Measurements from ENCODE around the gene TKFC.

Gene TKFC

DNA sequence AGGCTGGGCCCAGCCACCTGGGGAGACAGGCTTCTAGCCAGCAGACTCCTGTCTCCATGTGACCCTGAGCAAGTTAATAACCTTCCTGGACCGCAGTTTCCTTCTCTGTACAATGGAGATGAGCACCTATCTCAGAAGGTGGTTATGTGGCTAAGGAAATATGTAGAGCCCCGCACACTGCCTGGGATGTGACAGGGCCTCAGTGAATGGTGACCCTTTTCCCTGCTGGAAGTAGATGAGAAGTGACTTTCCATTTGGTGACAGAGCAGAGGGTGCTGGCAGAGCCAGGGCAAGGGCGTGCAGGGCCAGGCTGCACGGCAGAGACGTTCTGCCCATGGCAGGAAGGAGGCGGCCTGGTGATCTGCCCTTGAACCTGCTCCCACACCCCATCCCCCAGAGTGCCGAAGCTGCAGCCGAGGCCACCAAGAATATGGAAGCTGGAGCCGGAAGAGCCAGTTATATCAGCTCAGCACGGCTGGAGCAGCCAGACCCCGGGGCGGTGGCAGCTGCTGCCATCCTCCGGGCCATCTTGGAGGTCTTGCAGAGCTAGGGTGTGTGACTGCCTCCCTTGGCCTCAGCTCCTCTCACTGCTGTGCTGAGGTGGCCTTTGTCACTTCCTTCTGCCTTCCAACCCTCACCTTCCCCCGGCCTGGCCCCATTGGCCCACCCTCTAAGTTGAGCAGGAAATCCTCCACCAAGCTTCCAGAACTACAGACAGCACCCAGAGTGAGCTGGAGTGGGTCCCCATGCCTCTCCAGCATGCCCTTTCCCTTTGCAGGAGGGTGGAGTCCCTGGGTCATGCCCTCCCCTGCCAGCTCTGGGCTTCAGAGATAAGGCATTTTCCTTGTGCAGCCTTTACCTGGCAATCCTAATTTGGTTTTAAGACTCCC, 13.2 kb downstream of the TKFC start:
- DNase-seq: no peak

DNA sequence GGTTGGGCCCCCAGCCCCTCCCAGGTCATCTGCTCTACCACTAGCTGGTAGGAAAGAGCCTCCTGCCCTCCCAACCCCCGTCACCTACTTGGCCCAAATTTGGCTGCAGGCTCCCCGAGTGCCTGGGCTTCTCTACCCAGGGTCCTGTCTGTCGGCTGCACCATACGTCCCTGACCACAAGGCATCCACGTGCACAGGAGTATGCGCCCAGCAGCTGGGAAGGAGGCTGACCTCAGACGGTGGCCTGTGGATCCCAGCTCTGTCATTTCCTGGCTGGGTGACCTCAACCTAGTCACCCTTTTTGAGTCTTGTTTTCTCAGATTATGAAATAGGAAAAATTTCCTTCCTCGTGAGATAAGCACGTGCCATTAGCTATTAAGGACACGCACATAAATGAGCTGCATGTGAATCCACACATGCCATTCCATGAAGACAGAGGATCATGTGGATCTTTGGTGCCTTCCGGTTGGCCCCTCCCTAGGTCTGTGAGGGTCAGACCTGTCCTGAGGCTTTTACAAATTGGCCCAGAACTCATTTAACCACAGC, 15.0 kb downstream of the TKFC start:
- DNase-seq: no peak

DNA sequence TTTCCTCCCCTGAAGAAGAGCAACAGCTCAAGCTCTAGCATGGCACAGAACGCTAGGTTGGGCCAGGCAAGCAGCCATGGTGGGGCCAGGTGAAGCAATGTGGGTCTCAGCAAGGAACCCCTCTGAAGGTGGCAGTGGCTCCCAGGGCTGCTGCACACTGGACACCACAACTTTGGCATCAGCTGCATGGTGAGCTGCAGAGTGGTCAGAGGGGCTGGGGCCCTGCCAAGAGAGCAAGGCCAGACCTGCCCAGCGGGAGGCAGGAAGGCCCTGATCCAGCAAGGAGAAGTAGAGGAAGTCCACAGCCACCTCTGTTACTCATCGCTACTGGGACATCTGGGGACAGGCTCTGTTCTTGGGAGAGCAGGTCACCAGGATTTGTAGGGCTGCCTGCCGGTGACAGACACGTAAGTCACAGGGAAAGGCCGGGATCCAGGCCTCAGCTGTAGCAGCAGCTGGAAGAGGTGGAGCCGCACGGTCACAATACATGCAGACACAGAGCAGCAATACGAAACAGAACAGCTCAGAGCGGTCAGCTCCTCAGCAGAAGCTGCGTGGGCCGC, 16.2 kb downstream of the TKFC start:
- DNase-seq: no peak

DNA sequence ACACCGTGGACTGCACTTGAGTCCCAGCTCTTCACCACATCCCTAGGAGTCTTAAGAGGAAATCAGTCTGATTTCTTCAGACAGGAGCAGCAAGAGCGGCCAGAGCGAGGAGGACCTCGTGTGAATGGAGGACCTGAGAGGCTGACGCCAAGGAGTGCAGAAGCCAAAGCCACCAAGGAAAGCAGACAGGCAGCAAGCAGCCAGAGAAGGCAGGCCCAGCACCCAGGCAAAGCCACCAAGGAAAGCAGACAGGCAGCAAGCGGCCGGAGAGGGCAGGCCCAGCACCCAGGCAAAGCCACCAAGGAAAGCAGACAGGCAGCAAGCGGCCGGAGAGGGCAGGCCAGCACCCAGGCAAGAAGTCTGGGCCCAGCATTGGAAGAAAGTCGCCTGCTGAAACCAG, 16.9 kb downstream of the TKFC start:
- DNase-seq: no peak

DNA sequence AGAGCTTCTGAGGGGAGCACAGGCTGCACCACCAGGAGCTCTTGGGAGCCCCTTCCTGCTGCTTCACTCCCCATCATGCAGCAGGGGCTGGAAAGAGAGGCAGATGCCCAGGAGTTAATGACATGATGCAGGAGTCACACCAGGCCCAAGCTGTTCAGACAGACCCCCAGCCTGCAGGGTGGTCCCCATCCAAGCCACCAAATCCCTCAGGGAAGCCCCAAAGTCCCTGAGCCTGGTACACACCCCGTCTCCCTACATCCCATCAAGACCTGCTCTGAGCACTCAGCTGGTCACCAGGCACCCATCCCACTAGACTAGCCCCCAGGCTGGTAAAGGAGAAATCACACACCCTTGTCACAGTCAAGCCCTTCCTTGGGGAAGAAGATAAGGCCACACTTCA, 17.3 kb downstream of the TKFC start:
- DNase-seq: no peak

DNA sequence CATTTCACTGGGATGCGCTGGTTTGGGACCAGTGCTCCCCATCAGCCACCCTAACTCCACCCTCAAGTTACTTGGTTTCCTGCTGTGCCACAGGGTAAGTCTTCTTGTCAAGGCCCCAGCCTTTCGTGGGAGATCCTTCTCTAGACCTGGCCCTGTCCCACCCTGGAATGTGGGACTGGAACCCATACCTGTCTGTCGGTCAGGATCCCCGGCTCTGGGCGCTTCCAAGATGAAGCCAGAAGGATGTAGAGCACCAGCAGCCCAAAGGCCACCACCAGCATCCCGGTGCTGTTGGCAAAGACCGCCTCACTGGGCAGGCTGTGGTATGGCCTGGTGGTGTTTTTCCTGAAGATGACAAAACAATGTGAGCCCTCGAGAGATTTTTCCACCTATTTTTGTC, 17.8 kb downstream of the TKFC start:
- no peak for DNase-seq

DNA sequence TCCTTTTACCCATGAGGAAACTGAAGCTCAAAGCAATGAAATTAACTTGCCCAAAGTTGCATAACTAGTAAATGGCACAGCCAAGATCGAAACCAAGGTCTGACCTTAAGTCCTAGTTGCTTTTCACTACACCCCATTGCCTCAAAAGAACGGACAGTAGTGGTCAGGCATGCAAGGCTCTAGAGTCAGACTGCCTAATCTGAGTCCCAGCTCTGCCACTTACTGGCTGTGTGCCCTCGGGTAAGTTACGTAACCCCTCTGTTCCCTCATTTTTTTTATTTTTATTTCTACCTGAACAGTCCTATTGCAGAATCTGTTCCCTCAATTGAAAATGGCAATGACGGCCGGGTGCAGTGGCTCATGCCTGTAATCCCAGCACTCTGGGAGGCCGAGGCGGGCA, 19.0 kb downstream of the TKFC start:
- DNase-seq: no peak

DNA sequence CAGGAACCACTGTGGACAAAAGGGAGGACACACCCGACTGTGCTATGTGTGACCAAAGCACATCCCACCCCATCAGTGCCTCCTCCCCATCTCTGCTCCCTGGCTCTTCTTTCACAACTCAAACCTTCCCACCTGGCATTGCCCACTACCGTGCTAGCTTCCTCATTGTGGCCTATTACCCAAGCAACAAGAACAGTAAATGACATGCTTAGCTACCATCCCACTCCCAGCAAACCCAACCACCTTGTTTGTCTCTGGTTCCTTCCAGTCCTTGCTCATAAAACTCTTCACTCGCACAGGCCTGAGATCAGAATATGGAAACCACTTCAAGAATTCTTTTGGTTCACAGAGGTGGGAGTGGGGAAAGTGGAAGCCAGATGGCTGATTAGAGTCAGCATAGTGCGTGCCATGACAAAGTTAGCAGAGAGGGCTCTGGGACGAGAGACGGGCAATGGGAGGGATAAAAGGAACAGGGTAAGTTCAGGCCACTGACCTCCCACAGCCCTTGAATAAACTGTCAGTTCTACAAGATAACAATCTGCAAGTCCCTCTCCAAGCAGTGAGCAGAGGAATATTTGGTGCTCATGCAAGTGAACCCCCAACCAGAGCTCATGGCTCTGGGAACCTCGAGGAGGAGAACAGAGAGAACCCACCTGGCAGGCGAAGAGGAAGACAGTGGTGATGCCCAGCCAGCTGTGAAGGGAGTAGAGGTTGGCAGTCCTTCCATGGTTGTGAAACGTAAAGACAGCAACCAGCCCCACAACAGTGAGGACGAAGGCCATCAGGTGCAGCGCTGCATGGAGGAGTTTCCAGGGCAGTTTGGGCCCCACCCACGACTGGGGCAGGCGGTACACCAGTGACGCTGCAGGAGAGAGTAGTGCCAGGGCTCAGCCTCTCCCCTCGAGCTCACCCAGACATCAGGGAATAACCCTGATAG, 20.4 kb downstream of the TKFC start:
- no peak for DNase-seq

DNA sequence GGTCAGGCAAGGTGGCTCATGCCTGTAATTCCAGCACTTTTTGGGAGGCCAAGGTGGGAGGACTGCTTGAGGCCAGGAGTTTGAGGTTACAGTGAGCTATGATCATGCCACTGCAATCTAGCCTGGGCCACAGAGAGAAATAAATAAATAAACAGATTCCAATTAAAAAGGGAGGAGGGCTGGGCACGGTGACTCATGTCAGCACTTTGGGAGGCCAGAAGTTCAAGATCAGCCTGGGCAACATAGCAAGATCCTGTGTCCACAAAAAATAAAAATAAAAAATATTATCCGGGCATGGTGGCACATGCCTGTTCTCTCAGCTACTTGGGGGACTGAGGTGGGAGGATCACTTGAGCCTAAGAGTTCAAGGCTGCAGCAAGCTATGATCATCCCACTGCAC, 21.2 kb downstream of the TKFC start:
- DNase-seq: no peak

DNA sequence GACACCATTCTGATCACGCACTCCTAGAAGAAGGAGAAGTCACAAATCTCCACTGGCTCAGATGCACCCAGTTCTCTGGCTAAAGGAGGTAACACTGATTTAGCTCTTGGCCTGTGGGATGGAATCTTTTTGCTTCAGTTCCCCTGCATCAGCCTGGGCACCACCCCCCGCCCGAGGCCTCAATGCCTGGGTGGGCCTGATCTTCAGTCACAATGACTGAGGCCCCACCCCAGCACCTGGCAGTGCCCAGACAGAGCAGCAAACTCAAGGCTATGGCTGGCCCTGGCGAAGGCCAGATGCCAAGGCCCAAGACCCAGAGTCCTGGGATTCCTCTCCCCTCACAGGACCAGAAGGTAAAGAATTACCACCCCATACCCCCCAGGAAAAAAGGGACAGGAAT, 23.7 kb downstream of the TKFC start:
- no peak for DNase-seq

DNA sequence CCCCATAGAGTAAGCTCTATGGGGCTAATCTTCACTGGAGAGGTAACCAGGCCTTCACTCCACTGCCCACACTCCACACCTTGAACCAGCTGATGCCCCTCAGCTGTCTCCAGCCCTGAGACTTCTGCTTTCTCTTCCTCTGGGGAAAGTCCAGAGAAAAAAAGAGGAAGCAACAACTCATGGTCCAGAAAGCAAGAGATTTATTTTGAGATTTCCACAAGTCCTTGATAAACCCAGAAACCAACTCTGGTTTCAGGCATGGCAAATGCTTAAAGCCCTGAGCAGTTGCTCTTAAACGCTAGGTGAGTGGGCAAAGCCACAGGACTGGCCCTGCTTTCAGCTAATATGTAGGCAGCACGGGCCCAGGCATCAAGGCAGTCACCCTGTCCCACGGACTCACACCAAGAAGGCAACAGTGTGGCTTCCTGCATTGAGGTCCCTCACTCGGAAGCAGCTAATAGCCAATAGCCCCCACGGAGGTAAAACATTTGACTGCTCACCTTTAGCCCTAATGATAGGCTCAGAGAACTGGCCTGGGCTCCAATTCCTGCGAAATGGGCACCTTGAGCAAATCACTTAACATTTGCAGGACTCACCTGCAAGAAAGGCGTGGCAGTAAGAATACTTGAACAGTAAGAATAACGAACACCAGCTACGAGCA, 24.3 kb downstream of the TKFC start:
- DNase-seq: no peak

DNA sequence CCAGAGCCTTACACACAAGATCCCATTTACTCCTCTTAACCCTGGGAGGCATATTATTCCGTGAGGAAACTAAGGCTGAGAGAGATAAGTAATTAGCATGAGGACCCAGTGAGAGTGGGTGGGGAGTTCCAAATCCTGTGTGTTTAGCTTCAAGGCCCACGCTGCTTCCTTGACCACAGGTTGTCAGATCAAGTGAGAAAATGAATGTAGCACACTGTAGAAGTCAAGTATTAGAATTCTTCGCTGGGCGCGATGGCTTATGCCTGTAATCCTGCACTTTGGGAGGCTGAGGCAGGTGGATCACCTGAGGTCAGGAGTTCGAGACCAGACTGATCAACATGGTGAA, 24.8 kb downstream of the TKFC start:
- no peak for DNase-seq

DNA sequence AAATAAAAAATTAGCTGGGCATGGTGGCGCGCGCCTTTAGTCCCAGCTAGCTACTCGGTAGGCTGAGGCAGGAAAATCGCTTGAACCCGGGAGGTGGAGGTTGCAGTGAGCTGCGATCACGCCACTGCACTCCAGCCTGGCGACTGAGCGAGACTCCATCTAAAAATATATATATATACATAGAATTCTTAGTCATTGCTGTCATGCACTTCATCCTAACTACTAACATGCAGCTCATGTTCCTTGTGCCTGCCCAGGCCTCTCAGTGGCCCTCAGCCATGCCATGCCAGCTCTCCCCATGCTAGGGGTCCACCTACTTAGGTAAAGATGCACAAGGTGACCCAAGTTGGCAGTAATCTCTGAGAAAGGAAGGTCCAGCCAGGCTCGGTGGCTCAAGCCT, 25.5 kb downstream of the TKFC start:
- DNase-seq: no peak

DNA sequence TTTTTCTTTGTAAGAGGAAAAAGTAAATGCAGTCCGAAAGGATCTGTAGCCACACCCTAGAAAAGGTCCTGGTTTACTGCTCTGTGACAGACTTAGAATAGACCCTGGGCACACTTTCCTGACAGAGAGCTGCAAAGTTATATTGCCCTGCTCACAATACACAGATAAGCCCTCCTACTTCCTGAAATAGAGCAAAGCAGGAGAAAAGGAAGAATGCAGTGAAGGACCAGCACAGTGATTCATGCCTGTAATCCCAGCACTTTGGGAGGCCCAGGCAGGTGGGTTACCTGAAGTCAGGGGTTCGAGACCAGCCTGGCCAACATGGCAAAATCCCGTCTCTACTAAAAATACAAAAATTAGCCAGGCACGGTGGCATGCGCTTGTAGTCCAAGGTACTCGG, 26.5 kb downstream of the TKFC start:
- DNase-seq: no peak

DNA sequence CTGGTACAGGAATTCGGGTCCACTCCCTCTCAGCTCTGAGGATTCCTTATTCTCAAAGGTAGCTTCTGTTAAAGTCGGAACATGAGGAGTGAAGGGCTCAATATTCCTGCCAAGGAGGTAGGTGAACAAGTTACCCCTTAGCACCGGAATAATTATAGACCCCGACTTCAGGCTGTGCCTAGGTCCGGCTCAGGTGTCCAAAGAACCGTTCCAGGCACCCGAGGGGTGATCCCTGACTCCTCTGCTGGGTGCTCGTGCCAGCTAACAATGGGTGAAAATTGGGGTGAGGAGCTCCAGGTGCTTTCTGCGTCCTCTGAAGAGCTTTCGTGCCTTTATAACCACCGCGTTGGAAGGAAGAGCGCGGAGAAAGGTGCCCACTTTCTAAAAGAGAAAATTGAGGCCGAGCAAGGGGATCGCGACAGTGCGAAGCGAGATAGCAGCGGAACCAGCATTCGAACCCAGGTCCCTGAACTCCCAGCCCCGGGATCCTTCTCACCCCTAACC, 28.3 kb downstream of the TKFC start:
- DNase-seq: no peak

DNA sequence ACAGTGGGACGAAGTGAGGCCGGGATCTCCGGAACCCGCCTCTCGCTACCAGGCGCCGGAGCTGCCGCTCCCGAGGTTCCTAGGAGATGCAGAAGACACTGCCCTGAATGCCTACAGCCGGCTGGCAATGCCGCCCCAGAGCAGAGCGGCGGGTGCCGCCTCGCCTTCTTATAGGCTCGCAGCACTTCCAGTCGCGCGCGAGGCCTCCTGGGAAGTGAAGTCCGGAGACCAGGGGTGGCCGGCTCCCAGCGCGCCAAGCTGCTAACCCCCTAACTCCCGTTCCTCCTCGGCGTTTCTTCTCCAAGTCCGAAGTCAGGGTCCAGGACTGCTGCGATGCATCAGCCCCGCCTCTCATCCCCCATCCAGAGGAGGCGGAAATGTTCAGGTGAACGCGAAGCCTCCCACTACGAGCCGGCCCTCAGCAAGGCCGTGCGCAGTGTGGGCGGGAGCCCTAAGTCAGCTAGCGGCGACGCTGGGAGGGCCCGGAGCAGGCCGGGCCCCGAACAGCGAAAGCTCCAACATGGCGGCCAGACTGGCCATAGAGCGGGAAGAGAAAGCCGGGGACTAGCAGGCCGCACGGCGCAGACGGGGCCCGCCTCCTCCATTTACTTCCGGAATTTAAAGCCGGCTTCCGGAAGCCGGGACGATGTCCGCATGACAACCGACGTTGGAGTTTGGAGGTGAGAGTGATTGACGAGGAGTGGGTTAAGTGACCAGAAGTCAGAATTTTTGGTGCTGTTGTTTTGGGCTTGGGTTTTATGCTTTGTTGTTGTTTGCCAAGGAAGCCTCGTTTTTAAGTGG, 28.9 kb downstream of the TKFC start, which contains the start of the genes CYB561A3 and TMEM138:
Gene CYB561A3 (minus strand): TSS at position 142 of the 801 bp plus-strand sequence. CDS start 5,169 bp downstream, outside the sequence.
Gene TMEM138 (plus strand): TSS at position 634 of the 801 bp plus-strand sequence. CDS start 2,017 bp downstream, outside the sequence.
- peak; percentile 96 for DNase-seq

DNA sequence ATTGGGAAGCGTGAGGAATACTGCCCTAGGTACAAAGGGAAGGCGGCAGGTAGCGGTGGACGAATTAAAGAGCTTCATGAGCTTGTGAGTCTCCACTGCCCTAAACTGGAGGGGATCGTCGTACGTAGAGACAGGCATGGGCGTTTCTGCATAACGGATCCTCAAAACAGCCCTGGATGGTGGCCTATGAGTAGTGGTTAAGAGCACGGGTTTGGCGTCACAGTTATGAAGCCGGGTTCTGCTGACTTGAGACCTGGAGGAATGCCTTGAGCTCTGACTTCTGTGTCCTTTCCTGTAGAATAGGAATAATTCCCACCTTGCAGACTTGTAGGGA, 29.5 kb downstream of the TKFC start:
- no peak for DNase-seq

DNA sequence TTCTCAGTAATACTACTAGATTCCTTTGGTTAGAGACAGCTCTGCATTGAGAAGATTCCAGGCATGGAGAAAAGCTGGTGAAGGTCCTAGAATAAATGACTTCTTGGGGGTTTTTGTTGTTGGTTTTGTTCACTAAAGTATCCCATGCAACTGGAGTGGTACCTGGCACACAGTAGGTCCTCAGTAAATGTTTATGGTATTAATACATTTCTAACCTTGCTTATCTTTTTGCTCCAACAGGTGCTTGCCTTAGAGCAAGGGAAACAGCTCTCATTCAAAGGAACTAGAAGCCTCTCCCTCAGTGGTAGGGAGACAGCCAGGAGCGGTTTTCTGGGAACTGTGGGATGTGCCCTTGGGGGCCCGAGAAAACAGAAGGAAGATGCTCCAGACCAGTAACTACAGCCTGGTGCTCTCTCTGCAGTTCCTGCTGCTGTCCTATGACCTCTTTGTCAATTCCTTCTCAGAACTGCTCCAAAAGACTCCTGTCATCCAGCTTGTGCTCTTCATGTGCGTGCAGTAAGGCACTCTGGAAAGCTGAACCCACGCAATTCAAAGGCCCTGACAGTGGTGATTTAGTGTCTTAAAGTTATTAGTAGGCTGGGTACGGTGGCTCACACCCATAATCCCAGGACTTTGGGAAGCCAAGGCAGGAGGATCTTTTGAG, 31.1 kb downstream of the TKFC start:
- no peak for DNase-seq

DNA sequence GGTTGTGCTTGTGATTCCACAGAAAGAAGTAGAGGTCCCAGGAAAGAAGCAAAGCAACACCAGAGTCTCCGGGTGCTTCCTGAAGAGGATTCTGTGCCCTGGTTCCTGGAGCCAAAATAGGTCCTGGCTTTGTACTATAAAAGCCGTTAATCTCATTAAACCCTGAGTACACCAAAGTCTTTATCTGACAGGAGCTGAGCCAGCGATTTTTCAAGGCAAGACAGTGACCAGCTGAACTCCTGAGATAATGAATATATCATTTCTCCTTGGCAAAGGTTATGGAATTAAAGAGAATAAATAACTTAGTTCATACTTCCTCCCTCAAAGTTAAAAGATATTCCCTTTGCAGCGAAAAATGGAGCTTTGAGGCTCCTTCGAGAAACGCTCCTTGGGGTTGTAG, 34.4 kb downstream of the TKFC start:
- no peak for DNase-seq

DNA sequence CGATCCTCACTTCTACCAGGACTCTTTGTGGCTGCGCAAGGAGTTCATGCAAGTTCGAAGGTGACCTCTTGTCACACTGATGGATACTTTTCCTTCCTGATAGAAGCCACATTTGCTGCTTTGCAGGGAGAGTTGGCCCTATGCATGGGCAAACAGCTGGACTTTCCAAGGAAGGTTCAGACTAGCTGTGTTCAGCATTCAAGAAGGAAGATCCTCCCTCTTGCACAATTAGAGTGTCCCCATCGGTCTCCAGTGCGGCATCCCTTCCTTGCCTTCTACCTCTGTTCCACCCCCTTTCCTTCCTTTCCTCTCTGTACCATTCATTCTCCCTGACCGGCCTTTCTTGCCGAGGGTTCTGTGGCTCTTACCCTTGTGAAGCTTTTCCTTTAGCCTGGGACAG, 35.6 kb downstream of the TKFC start:
- no peak for DNase-seq

All from islet precursor cell (in vitro differentiated cells).